Measurements from ENCODE around the gene MYO1D.

DNA sequence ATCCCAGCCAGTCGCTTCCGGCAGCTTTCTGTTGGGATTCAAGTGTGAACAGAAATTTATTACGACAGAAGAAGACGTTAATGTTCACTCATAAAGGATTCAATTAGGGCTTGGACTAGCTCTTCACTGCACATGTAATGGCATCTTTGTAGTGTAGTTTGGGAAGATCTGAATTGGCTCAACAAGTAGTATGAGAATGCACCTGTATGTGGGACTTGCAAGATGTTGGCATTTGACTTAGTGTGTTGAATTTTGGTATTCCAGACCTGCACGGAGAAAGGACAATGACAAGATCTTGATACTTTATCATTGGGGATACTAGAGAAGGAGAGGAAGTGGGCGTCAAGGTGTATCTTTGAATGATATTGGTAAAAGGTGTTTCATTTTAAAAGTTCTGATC, 431.4 kb downstream of the MYO1D start:
- TF ChIP-seq, protein P1, sequence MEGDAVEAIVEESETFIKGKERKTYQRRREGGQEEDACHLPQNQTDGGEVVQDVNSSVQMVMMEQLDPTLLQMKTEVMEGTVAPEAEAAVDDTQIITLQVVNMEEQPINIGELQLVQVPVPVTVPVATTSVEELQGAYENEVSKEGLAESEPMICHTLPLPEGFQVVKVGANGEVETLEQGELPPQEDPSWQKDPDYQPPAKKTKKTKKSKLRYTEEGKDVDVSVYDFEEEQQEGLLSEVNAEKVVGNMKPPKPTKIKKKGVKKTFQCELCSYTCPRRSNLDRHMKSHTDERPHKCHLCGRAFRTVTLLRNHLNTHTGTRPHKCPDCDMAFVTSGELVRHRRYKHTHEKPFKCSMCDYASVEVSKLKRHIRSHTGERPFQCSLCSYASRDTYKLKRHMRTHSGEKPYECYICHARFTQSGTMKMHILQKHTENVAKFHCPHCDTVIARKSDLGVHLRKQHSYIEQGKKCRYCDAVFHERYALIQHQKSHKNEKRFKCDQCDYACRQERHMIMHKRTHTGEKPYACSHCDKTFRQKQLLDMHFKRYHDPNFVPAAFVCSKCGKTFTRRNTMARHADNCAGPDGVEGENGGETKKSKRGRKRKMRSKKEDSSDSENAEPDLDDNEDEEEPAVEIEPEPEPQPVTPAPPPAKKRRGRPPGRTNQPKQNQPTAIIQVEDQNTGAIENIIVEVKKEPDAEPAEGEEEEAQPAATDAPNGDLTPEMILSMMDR (IDR thresholded peaks at IDR 0.05; ENCODE audit: low read length): no peak
- TF ChIP-seq EZH2phosphoT487 (IDR thresholded peaks at IDR 0.05; ENCODE audit: low read length): no peak

Measured in MM.1S (cell line).